ENCODE results near the gene CLIC6. TPM values are rescaled to one million over a fixed set of nuclear protein-coding genes. Genes with fewer than 3 reads are reported as not detected.
A peak's percentile ranks its signal among the peaks of the same experiment; 100 is the strongest.

Gene CLIC6
- polyA plus RNA-seq, 1 experiment: not detected

DNA sequence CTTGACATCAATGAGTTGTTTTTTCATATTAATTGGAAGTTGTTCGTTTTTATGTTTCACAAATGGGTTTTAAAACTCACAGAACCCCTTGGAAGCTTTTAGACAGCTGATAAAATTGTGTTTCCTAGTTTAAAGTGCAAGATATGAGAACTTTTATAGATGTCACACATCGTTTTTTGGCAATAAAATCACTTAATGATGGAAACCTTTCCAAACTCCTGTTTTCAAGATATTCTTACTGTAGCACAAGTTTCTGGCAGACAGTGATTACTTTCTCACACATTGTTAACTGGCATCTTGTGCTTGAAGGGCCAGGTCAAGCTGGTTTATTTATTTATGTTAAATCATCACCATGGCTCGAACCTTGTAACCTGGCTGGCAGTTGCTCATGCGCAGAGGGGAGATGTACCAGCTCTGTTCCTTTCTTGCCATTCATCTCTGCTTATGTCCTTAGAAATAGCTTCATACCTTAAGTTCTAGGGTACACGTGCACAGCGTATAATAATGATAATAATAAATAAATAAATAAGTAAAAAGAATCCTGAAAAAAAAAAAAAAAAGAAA is 43.7 kb upstream of the CLIC6 start:
- H3K27me3 ChIP-seq (ENCODE audit: control insufficient read depth, insufficient read depth, low read length): peaks cover 18% of the 10 kb centered on the region
- POLR2A ChIA-PET: no interaction called here
- H3K4me3 ChIP-seq (ENCODE audit: low read depth, low read length): no peak overlapping the region
- no peak overlapping the region for H3K27ac ChIP-seq (ENCODE audit: low read depth, low read length)
- CTCF ChIA-PET: interaction anchor here (0.7 to 3.2 kb wide), 4 partner anchors 22 to 1315 kb away, joined by 3 to 17 read pairs (median 4); no protein-coding TSS in a partner anchor
- no peaks in the 10 kb centered on the region for H3K9me3 ChIP-seq (ENCODE audit: control insufficient read depth, insufficient read depth, low read length)
- DNase-seq (ENCODE audit: low read depth, low spot score): no peak
- no peak for TF ChIP-seq CTCF (IDR thresholded peaks at IDR 0.05; ENCODE audit: low read depth, low read length)

DNA sequence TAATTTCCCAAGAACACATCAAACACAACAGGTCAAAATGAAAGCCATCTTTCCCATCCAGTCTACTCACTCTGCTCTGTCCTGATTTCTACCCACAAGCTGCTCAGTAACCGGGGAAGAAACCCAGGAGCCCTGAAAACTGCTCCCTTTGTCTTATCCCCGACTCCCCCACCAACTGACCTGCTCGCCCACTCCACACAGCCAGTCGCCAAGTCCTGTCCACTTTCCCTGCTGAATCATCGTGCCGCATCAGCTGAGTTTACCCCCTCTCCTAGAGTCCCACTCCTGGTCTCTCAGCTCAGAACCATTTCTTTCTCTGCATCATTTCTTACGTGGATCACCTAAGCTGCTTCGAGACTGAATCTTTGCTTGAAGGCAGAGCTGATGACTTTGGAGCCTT is 42.7 kb upstream of the CLIC6 start:
- no peak for DNase-seq (ENCODE audit: low read depth, low spot score)
- H3K27me3 ChIP-seq (ENCODE audit: control insufficient read depth, insufficient read depth, low read length): peaks cover 19% of the 10 kb centered on the region

GRCh38 chr21:34630536-34631143 is 38.2 kb upstream of the CLIC6 start:
- H3K9me3 ChIP-seq (ENCODE audit: control insufficient read depth, insufficient read depth, low read length): no peaks in the 10 kb centered on the region
- ChIA-PET CTCF (interaction anchor here (0.6 to 2.9 kb wide), 11 partner anchors 9 to 268 kb away, joined by 3 to 23 read pairs (median 6); no protein-coding TSS in a partner anchor), POLR2A (no interaction called here)
- H3K27me3 ChIP-seq (ENCODE audit: control insufficient read depth, insufficient read depth, low read length): peaks cover 39% of the 10 kb centered on the region
- DNase-seq (ENCODE audit: low read depth, low spot score): no peak
- no peak overlapping the region for H3K27ac ChIP-seq (ENCODE audit: low read depth, low read length)
- peak; percentile 82 for TF ChIP-seq CTCF (IDR thresholded peaks at IDR 0.05; ENCODE audit: low read depth, low read length)
- H3K4me3 ChIP-seq (ENCODE audit: low read depth, low read length): no peak overlapping the region

More for the DNA sequence above, 42.7 kb upstream of the CLIC6 start:
- ChIA-PET CTCF (interaction anchor here (3.2 kb wide), 1 partner anchor 23 kb away, joined by 17 read pairs; no protein-coding TSS in a partner anchor), POLR2A (no interaction called here)
- no peak overlapping the region for H3K4me3 ChIP-seq (ENCODE audit: low read depth, low read length)
- H3K27ac ChIP-seq (ENCODE audit: low read depth, low read length): no peak overlapping the region
- no peaks in the 10 kb centered on the region for H3K9me3 ChIP-seq (ENCODE audit: control insufficient read depth, insufficient read depth, low read length)
- no peak for TF ChIP-seq CTCF (IDR thresholded peaks at IDR 0.05; ENCODE audit: low read depth, low read length)

DNA sequence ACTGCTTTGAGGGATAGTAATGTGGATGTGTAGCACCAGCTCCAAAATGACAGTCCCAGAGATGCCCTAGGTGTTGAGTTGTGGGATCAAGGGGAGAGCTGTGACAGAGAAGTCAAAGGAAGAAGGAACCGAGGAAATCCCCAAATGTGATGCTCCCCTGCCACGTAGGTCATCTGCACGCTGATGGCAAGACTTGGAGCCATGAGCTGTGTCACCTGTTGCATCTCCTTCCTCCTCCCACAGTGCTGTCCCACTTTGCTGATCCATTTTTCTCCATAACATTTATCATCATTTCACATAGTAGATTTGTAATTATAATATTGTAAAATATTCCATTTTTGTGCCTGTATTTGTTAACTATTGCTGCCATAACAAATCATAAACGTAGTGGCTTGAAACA is 36.3 kb upstream of the CLIC6 start:
- peaks cover 42% of the 10 kb centered on the region for H3K27me3 ChIP-seq (ENCODE audit: control insufficient read depth, insufficient read depth, low read length)

More for the DNA sequence above, 36.3 kb upstream of the CLIC6 start:
- no peak for DNase-seq (ENCODE audit: low read depth, low spot score)
- CTCF ChIA-PET: interaction anchor here (2.3 to 2.5 kb wide), 2 partner anchors 122 to 266 kb away, joined by 19 to 23 read pairs; no protein-coding TSS in a partner anchor
- Histone ChIP-seq H3K4me3 (ENCODE audit: low read depth, low read length) (no peak overlapping the region), H3K27ac (ENCODE audit: low read depth, low read length) (no peak overlapping the region), H3K9me3 (ENCODE audit: control insufficient read depth, insufficient read depth, low read length) (no peaks in the 10 kb centered on the region)
- TF ChIP-seq CTCF (IDR thresholded peaks at IDR 0.05; ENCODE audit: low read depth, low read length): no peak
- POLR2A ChIA-PET: no interaction called here

Measured in AG04450 (cell line).